ENCODE data around the gene PCSK2. TPM values are rescaled to one million over a fixed set of nuclear protein-coding genes. Genes with fewer than 3 reads are reported as not detected.

The PCSK2 gene
- total RNA-seq, 3 donors from 2014 or later (not counting 1 experiment from before 2014, with no cell fraction given) = not detected

DNA sequence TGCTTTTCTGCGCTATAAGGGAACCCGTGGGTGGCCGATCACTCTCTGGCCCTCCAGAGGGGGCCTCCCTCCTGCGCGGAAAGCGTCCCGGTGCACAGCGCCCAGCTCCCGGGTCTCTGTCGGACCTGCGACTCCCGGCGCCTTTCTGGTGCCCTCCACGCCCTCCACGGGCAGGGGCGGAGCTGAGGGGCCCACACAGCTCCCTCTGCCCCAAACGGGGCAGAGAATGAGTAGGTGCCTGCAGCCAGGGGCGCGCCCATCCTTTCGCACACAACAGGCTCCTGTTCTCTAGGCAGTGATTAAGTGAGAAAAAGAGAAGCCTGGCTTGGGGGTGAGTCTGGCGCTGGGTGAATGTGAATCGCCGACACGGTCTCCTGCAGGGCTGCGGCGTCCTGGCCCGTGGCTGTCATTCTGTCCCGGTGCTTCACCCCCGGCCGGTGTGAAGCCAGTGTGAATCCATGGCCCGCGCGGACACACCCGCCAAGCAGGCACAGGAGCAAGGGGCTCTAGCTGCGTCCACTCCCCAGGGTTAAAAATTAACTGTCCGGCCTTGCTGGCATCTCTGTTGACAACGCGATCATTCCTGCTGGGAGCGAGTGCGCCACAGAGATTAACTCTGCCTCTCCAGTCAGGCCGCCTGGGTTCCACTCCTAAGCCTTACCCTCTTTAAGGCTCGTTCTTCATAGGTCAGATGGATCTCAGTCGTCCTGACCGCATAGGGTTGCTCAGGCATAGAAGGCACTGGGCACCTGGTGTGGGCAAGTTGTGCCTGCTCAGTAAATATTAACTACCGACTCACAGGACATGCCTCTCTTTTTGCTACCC, 88.8 kb downstream of the PCSK2 start:
- Histone ChIP-seq H3K27me3 (ENCODE audit: control insufficient read depth, insufficient read depth, low read length) (peaks cover 10% of the 10 kb centered on the region), H3K4me1 (ENCODE audit: control insufficient read depth, insufficient read depth, low read length) (no peaks in the 10 kb centered on the region), H3K4me3 (ENCODE audit: low read length) (no peak overlapping the region), H3K9me3 (ENCODE audit: control insufficient read depth, insufficient read depth, low read length) (no peaks in the 10 kb centered on the region), H3K27ac (ENCODE audit: low read length) (no peak overlapping the region), H3K36me3 (ENCODE audit: control insufficient read depth, insufficient read depth, low read length) (no peaks in the 10 kb centered on the region)
- TF ChIP-seq, protein P1, sequence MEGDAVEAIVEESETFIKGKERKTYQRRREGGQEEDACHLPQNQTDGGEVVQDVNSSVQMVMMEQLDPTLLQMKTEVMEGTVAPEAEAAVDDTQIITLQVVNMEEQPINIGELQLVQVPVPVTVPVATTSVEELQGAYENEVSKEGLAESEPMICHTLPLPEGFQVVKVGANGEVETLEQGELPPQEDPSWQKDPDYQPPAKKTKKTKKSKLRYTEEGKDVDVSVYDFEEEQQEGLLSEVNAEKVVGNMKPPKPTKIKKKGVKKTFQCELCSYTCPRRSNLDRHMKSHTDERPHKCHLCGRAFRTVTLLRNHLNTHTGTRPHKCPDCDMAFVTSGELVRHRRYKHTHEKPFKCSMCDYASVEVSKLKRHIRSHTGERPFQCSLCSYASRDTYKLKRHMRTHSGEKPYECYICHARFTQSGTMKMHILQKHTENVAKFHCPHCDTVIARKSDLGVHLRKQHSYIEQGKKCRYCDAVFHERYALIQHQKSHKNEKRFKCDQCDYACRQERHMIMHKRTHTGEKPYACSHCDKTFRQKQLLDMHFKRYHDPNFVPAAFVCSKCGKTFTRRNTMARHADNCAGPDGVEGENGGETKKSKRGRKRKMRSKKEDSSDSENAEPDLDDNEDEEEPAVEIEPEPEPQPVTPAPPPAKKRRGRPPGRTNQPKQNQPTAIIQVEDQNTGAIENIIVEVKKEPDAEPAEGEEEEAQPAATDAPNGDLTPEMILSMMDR (IDR thresholded peaks at IDR 0.05) = no peak
- no peak overlapping the region for H3K27ac Mint-ChIP-seq
- no peak overlapping the region for H3K4me3 Mint-ChIP-seq
- no peaks in the 10 kb centered on the region for H3K9me3 Mint-ChIP-seq
- 20% methylated on average over 45 of the region's 45 CpGs for WGBS (ENCODE audit: insufficient coverage)
- ATAC-seq = no peak
- peaks cover 30 to 53% of the 10 kb centered on the region in 2 donors for H3K27me3 Mint-ChIP-seq (ENCODE audit: low read depth in 2 of 2)
- no peak for DNase-seq
- H3K4me1 Mint-ChIP-seq = no peaks in the 10 kb centered on the region
- intact Hi-C loops (cut with micrococcal nuclease) = no loop called here
- H3K36me3 Mint-ChIP-seq = no peaks in the 10 kb centered on the region

DNA sequence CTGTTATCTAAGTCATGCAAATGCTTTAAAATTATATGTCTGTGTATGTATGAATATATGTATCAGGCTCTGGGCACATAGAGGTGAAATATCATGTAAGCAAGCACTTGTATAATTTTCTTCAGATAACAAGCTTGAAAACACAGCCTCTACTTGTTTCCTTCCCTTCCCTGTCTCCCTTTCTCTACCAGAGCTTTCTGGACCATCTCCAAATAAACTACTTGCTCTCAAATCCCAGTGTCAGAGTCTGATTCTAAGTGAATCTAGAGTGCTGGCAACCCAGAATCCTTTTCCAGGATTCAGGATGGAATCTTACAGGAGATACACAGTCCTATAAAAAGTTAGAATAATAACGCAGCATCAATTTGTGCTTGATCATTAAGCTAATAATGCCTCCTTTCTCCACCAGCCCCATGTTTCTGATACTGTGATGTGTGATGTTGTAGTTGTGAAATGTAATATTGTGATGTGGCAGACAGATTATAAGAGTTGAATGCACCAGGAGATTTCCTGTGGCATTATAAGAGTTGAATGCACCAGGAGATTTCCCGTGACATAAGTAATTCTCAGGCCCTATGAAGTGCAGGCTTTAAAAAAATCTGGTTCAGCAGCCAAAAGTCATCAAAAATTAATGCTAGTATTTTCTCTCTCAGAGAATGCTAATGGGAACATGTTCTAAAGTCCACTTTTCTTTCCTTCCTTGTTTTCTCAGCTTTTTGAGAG, 89.6 kb downstream of the PCSK2 start:
- TF ChIP-seq, protein P1 (IDR thresholded peaks at IDR 0.05) = no peak
- Histone ChIP-seq H3K36me3 (ENCODE audit: control insufficient read depth, insufficient read depth, low read length) (no peaks in the 10 kb centered on the region), H3K27ac (ENCODE audit: low read length) (no peak overlapping the region), H3K27me3 (ENCODE audit: control insufficient read depth, insufficient read depth, low read length) (peaks cover 10% of the 10 kb centered on the region), H3K4me1 (ENCODE audit: control insufficient read depth, insufficient read depth, low read length) (no peaks in the 10 kb centered on the region), H3K4me3 (ENCODE audit: low read length) (no peak overlapping the region), H3K9me3 (ENCODE audit: control insufficient read depth, insufficient read depth, low read length) (no peaks in the 10 kb centered on the region)
- Mint-ChIP-seq H3K4me3 (no peak overlapping the region), H3K27ac (no peak overlapping the region), H3K36me3 (no peaks in the 10 kb centered on the region), H3K4me1 (no peaks in the 10 kb centered on the region), H3K9me3 (no peaks in the 10 kb centered on the region), H3K27me3 (ENCODE audit: low read depth in 2 of 2) (peaks cover 30 to 53% of the 10 kb centered on the region in 2 donors)
- 76% methylated on average over 1 of the region's 2 CpGs for WGBS (ENCODE audit: insufficient coverage)
- DNase-seq (no peak), ATAC-seq (no peak)
- intact Hi-C loops (cut with micrococcal nuclease) = no loop called here

DNA sequence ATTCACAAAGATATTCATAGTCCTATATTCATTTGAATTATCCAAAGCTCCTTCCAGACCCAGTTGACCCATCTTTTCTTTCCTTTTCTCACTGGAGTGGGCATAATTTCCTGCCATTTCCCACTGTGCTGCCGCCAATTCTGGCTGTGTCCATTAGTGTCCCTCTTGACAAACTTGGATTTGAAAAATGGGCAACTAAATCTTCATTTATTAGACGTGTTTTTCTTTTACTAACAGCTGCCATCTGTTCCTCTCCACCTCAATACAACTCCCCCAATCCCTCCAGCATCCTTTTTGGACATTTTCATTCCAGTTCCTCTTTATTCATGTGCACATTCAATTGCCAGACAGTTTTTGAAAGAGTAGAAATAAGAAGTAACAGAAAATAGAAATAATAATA, 90.5 kb downstream of the PCSK2 start:
- TF ChIP-seq, protein P1 (IDR thresholded peaks at IDR 0.05) = no peak
- intact Hi-C loops (cut with micrococcal nuclease) = no loop called here
- H3K27ac Mint-ChIP-seq = no peak overlapping the region
- ATAC-seq = no peak
- H3K4me1 Mint-ChIP-seq = no peaks in the 10 kb centered on the region
- Histone ChIP-seq H3K9me3 (ENCODE audit: control insufficient read depth, insufficient read depth, low read length) (no peaks in the 10 kb centered on the region), H3K27me3 (ENCODE audit: control insufficient read depth, insufficient read depth, low read length) (peaks cover 10% of the 10 kb centered on the region), H3K27ac (ENCODE audit: low read length) (no peak overlapping the region), H3K4me3 (ENCODE audit: low read length) (no peak overlapping the region), H3K36me3 (ENCODE audit: control insufficient read depth, insufficient read depth, low read length) (no peaks in the 10 kb centered on the region), H3K4me1 (ENCODE audit: control insufficient read depth, insufficient read depth, low read length) (no peaks in the 10 kb centered on the region)
- no peak overlapping the region for H3K4me3 Mint-ChIP-seq
- H3K27me3 Mint-ChIP-seq (ENCODE audit: low read depth in 2 of 2) = peaks cover 30 to 53% of the 10 kb centered on the region in 2 donors
- no peaks in the 10 kb centered on the region for H3K36me3 Mint-ChIP-seq
- 59% methylated on average over 2 of the region's 2 CpGs for WGBS (ENCODE audit: insufficient coverage)
- DNase-seq = no peak
- no peaks in the 10 kb centered on the region for H3K9me3 Mint-ChIP-seq
